GM19467 (cell line): ENCODE results near the gene SLC2A13.
A peak's percentile ranks its signal among the peaks of the same experiment; 100 is the strongest.
"Not testable (repeated sequence)": the region's sequence is repeated elsewhere in the genome, so short reads cannot be mapped to it uniquely, and the experiment has no call there.

ENCODE experiments used
- ATAC-seq: cut with Tn5 transposase; IDR thresholded peaks from one replicate; pipeline ENCODE4 v1.9.1; 2021; ENCODE audit warnings: mild to moderate bottlenecking, moderate library complexity; ENCODE audit not compliant: unreplicated experiment

SLC2A13 gene

GRCh38 chr12:40044396-40044795 is 61.5 kb downstream of the SLC2A13 start:
- ATAC-seq, result no peak

GRCh38 chr12:40039598-40039997 is 66.3 kb downstream of the SLC2A13 start:
- ATAC-seq, result no peak

DNA sequence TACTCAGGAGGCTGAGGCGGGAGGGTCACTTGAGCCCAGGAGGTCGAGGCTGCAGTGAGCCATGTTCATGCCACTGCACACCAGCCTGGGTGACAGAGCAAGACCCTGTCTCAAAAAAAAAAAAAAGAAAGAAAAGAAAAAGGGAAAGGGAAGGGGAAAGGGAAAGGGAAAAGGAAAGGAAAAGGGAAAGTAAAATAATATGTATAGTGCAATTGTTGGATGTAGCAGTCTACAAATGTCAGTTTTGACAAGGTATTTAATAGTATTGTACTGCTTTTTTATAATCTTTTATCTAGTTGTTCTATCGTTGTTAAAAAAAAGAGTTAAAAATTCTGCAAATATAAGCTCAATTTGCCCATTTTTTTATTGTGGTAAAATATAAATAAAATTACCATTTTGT is 67.3 kb downstream of the SLC2A13 start:
- no peak for ATAC-seq

GRCh38 chr12:40034712-40035111 is 71.2 kb downstream of the SLC2A13 start:
- no peak for ATAC-seq

GRCh38 chr12:40034156-40034555 is 71.7 kb downstream of the SLC2A13 start:
- ATAC-seq, result no peak

- no peak for ATAC-seq
Measured at GRCh38 chr12:40033242-40033630, 72.6 kb downstream of the SLC2A13 start.

DNA sequence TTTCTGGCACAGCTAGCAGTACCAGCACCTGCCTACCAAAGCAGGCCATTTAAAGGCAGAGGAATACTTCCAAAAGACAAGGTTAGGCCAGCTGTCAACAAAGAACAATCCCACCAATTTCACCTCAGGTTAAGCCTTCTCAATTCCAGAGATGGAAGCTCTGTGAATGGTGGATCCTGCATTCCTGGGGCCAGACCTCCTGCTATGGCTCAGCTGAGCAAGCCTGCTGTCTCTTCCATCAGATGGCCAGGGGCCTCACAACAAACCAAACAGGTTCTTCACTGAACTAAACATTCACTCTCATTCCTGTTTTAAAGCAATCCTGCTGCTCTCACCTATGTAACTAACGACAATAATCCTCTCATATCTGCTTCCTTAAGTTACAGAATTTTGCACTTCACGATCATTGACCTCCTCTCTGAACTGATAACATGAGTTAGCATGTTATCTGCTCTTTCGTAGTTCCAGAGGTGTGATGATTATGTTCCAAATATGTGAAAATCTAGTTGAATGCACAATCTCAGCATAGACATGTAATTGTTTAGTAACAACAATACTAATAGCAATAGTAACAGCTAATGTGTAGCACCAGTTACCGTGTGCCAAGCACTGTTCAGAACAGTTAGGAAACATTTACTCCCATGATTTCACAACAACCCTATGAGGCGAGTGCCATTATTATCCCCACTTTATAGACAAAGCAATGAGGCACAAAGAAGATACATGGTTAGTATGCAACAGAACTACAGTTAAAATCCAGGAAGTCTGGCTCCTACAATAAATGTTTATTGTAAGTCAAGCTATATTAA is 73.2 kb downstream of the SLC2A13 start:
- ATAC-seq, result no peak

DNA sequence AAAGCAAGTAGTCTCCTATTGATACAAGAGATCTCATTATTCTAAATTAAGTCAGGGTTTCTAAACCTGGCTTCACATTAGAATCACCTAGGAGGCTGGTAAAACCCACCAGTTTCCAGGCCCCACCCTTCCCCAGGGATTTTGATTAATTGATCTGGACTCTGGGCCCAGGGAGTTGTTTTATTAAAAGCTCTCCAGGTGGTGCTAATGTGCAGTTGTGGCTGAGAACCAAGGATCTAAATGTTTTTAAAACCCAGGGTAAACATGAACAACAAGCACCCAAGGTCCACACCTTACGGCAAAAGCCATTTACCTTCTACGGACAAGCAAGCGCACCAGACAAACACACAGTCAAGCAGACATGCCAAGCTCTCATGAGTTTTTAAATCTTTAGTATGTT is 73.9 kb downstream of the SLC2A13 start:
- ATAC-seq, result no peak

- not testable (repeated sequence) for ATAC-seq
Measured at GRCh38 chr12:40030970-40031369, 74.9 kb downstream of the SLC2A13 start.

GRCh38 chr12:40028296-40028695 is 77.6 kb downstream of the SLC2A13 start:
- ATAC-seq, result no peak

GRCh38 chr12:40022850-40023249 is 83.0 kb downstream of the SLC2A13 start:
- ATAC-seq, result no peak

DNA sequence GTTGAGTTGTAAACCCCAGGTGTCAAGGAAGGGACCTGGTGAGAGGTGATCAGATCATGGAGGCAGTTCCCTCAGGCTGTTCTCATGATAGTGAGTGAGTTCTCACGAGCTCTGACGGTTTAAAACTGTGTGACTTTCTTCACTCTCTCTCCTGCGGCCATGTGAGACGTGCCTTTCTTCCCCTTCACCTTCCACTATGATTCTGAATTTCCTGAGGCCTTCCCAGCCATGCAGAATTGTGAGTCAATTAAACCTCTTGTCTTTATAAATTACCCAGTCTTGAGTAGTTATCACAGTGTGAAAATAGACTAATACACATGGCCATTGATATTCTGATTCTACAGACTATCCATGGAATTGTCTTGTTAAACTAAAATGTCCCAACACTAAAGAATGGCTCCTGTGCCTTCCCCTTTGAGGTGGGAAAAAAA is 85.6 kb downstream of the SLC2A13 start:
- no peak for ATAC-seq

- no peak for ATAC-seq
Measured at GRCh38 chr12:40017488-40017887, 88.4 kb downstream of the SLC2A13 start.

DNA sequence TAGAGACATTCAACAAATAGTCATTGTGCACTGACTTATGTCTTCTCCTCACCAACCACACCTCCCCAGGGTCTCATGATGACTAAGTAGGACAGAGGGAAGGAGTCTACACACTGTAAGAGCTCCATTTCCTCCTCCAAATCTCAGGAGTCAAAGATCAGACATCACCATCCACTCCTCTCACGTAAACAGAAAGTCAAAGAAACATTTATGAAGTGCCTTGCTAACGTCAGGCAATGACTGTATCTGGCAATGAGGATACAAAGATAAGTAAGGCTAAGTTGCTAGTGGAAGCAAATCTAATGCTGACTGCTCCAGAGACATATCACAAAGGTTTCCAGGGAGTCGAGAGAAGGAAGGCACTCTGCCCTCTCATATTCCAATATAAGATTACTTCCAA is 88.9 kb downstream of the SLC2A13 start:
- no peak for ATAC-seq

GRCh38 chr12:40015881-40016280 is 90.0 kb downstream of the SLC2A13 start:
- ATAC-seq, result no peak

- ATAC-seq, result no peak
Measured at GRCh38 chr12:40015345-40015744, 90.5 kb downstream of the SLC2A13 start.

GRCh38 chr12:40013847-40014246 is 92.0 kb downstream of the SLC2A13 start:
- no peak for ATAC-seq

- no peak for ATAC-seq
Measured at GRCh38 chr12:40013292-40013691, 92.6 kb downstream of the SLC2A13 start.

- ATAC-seq, result no peak
Measured at GRCh38 chr12:40012711-40013110, 93.2 kb downstream of the SLC2A13 start.

DNA sequence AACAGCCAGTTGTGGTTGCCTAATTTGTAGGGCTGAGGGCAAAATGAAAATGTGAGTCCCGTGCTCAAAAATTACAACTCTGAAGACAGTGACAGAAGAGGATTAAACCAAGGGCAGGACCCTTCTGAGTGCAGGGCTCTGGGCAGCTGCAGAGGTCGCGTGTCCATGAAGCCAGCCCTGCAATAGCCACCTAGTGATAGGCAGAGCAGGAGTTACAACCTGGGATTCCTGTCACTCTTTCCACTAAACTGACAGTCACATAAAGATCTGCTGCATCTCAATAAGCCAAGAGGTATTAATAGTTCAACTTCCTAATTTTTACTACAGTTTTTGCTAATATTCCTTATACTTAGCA is 94.1 kb downstream of the SLC2A13 start:
- peak; percentile 8 for ATAC-seq

DNA sequence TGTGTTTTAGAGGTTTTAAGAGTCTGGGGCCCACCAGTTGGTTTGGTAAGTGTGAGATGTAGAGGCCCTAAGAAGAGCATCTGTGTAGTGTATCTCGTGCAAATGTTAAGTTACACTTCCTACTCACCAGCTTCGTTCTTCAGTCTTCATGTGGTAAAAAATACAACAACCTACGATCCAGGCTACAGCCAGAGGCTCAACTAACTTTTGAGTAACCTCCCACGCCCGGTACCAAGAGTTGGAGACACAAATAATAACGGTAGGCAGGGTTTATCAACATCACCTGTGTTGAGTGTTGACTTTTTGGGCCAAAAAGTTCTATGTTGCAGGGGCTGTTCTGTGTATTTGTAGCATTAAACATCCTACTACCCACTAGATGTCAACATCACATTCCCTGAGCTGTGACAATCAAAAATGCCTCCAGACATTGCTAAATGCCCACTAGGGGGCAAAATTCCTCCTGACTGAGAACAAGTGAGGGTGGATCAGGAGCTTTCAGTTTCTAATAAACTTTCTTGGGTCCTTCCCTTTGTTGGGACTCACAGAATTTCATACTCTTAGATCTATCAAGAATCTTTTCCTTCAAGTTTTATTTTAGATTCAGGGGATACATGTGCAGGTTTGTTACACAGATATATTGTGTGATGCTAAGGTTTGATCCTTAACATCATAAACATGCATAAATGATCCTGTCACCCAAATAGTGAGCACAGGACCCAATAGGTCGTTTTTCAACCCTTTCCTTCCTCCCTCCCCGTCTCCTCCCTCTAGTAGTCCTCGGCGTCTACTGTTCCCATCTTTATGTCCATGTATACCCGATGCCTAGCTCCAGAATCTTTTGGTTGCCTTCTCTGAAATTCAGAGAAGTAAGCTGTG is 94.7 kb downstream of the SLC2A13 start:
- ATAC-seq, result peak; percentile 94
